Ovary (tissue), 3 donors: ENCODE measurements around the gene AKNA.

Experiments used
- EP300 ChIP-seq: sonication (generic); formaldehyde crosslinking; IDR thresholded peaks from one replicate; pipeline ENCODE4 v1.6.1; 2017; ENCODE audit warnings: antibody characterized with exemption
- POLR2A ChIP-seq: fragments of 450-650 bp; IDR thresholded peaks from one replicate; pipeline ENCODE4 v1.6.1; 2017; ENCODE audit warnings: antibody characterized with exemption, mild to moderate bottlenecking, moderate library complexity
- TF ChIP-seq, protein P1 (sequence below), 3 donors: fragments of 450-650 bp in 2 of 3; fragments of 200-600 bp in 1 of 3; IDR thresholded peaks; one replicate each; pipeline versions ENCODE4 v1.5.1 to v1.8.0; 2016 to 2022; ENCODE audit warnings: antibody characterized with exemption in 3 of 3, mild to moderate bottlenecking in 1 of 3
- donor health status: DM: no; HTN: no; CAD: no.

- TF ChIP-seq, protein P1, sequence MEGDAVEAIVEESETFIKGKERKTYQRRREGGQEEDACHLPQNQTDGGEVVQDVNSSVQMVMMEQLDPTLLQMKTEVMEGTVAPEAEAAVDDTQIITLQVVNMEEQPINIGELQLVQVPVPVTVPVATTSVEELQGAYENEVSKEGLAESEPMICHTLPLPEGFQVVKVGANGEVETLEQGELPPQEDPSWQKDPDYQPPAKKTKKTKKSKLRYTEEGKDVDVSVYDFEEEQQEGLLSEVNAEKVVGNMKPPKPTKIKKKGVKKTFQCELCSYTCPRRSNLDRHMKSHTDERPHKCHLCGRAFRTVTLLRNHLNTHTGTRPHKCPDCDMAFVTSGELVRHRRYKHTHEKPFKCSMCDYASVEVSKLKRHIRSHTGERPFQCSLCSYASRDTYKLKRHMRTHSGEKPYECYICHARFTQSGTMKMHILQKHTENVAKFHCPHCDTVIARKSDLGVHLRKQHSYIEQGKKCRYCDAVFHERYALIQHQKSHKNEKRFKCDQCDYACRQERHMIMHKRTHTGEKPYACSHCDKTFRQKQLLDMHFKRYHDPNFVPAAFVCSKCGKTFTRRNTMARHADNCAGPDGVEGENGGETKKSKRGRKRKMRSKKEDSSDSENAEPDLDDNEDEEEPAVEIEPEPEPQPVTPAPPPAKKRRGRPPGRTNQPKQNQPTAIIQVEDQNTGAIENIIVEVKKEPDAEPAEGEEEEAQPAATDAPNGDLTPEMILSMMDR (IDR thresholded peaks at IDR 0.05), result no peak
- TF ChIP-seq POLR2A, result no peak
- no peak for TF ChIP-seq EP300
Measured at GRCh38 chr9:114421147-114421546, 33.4 kb upstream of the AKNA start.
